HG03066 (cell line): Measurements from ENCODE around the gene DUS4L.
"Not testable (repeated sequence)": the region's sequence is repeated elsewhere in the genome, so short reads cannot be mapped to it uniquely, and the experiment has no call there.

Source experiments
- ATAC-seq: cut with Tn5 transposase; IDR thresholded peaks from one replicate; pipeline ENCODE4 v1.9.1; 2021; ENCODE audit warnings: low read depth; ENCODE audit not compliant: unreplicated experiment

The DUS4L gene

GRCh38 chr7:107563775-107564552 lies at the start of gene DUS4L, which contains the start of gene COG5:
Gene DUS4L (plus strand): TSS chr7:107563971. CDS start chr7:107567071, 3,100 bp downstream.
Gene COG5 (minus strand): TSS chr7:107563920. CDS start chr7:107563896, 24 bp downstream.
- peak; percentile 94 for ATAC-seq

GRCh38 chr7:107526672-107527071 lies 37.1 kb upstream of the DUS4L start:
- ATAC-seq: no peak

DNA sequence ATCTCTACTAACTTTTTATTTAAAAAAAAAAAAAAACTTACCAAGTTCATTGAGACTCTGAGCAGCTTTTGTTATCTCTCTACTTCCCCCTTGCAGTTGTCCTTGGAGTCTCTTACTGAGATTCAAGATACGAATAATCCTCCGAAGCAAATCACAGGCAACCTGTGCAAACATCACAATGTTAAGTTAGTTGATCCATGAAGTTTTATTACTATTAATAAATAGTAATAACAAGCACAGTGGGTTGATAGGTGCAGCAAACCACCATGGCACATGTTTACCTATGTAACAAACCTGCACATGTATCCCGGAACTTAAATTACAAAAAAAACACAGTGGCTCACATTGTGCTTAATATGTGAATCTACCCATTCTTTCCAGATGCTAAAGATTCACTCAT lies 36.6 kb upstream of the DUS4L start:
- ATAC-seq: no peak

DNA sequence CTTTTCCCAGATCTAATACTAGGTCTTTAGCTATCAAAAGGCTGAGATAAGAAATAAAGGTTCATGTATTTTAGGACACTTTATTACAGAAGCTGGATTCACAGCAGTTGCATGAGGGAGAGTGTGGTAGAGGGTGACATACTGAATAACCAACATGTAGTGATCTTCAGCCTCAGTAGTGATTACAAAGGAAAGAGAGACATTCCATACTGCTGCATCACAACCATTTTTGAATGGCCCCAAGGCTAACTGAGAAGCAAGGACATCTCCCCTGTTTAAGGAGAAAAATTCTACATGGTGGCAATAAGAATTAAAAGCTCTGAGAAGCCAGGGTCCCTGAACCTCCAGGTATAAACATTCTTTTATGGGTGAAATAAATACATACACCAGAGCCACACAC lies 35.3 kb upstream of the DUS4L start:
- no peak for ATAC-seq

GRCh38 chr7:107530751-107531150 lies 33.0 kb upstream of the DUS4L start:
- no peak for ATAC-seq

DNA sequence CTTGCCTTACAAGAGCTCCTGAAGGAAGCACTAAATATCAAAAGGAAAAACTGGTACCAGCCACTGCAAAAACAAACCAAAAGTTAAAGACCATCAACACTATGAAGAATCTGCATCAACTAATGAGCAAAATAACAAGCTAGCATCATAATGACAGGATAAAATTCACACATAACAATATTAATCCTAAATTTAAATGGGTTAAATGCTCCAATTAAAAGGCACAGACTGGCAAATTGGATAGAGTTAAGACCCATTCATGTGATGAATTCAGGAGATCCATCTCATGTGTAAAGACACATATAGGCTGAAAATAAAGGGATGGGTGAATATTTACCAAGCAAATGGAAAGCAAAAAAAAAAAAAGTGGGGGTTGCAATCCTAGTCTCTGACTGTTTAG lies 29.6 kb upstream of the DUS4L start:
- ATAC-seq: no peak

DNA sequence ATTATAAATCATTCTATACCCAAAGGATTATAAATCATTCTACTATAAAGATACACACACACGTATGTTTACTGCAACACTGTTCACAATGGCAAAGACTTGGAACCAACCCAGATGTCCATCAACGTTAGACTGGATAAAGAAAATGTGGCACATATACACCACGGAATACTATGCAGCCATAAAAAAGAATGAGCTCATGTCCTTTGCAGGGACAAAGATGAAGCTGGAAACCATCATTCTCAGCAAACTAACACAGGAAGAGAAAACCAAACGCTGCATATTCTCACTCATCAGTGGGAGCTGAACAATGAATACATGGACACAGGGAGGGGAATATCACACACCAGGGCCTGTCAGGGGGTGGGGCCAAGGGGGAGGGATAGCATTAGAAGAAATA lies 26.5 kb upstream of the DUS4L start:
- ATAC-seq: not testable (repeated sequence)

- no peak for ATAC-seq
Observed at GRCh38 chr7:107538001-107538400, 25.8 kb upstream of the DUS4L start.

- ATAC-seq: no peak
Observed at GRCh38 chr7:107543338-107543993, 20.3 kb upstream of the DUS4L start.

- ATAC-seq: no peak
Observed at GRCh38 chr7:107544848-107545591, 18.8 kb upstream of the DUS4L start.

DNA sequence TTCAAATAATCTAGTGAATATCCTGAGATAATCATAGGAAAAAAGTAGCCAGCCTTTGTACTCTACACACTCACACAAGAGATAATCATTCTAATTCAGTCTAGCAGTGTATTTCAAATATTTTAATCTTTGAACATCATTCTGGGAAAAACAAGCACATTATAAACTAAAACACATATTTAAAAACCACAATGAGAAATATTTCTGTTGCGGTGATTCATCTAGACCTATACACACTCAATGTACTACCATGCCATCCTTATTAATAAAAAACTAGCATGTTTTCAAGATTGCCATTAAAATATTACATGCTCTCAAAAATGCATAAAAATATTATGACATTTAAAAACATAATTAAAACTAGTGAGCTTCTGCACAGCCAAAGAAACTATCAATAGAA lies 11.8 kb upstream of the DUS4L start:
- no peak for ATAC-seq

DNA sequence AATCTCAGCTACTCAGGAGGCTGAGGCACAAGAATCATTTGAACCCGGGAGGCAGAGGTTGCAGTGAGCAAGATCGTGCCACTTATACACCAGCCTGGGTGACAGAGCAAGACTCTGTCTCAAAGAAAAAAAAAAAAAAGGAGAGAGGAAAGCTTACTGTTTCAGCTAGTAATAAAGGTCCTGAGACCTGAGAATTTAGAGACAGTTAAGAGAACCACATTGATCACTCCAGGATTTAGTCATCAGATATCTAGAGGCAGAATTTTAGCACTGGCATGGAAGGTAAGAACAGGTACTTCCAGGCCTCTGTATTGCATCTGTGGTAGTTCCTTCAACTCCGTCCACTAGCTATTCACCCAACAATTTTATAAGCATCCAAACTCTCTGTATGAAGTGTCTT lies 7.9 kb upstream of the DUS4L start:
- ATAC-seq: no peak

DNA sequence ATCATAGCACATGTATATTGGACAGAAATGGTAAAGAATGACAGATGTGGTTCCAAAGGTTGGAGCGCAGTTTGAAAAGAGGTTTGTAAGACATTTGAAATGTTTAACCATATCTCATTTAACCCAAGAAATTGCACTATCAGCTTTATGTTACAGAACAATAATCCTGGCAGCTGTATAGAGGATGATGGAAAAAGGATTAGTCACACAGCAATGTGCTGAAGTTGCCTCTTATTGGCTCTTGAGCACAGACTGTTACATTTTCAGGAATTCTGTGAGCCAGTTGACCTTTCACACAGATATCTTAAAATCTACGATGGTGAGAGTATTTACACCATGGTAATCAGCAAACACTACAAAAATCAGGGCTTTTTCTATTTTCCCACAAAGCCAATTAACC lies 3.9 kb upstream of the DUS4L start:
- no peak for ATAC-seq

DNA sequence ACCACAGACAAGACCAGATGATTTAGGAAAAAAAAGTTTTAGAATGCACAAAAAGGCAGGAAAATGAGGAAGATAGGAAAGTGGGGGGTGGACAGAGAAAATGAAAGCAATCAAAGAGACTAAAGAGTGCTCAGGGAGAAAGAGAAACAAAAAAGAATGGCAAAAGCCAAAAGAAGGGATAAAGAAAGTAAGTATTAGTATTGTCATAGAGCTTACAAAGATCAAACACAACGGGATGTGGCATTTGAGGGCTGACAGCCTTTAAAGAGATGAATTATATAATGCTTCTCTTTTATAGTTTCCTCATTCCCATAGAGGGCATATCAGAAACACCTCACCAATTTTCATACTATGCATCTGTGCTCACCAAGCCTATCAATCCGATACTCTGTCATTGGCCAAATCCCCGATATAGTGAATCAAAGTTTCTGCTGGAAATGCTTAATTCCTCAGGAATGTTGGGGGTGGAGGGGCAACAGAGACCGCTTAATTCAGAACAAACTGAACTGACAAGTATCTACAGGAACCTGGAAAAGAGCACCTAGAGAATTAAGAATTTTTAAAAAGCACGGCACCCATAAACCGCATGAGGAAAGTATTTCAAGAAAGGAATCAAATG lies 2.8 kb upstream of the DUS4L start:
- ATAC-seq: no peak

GRCh38 chr7:107563081-107563774 lies 543 bp upstream of the DUS4L start:
- ATAC-seq: peak; percentile 63

GRCh38 chr7:107564553-107565298 lies 955 bp downstream of the DUS4L start:
- ATAC-seq: no peak

GRCh38 chr7:107570298-107570697 lies 6.5 kb downstream of the DUS4L start:
- no peak for ATAC-seq

DNA sequence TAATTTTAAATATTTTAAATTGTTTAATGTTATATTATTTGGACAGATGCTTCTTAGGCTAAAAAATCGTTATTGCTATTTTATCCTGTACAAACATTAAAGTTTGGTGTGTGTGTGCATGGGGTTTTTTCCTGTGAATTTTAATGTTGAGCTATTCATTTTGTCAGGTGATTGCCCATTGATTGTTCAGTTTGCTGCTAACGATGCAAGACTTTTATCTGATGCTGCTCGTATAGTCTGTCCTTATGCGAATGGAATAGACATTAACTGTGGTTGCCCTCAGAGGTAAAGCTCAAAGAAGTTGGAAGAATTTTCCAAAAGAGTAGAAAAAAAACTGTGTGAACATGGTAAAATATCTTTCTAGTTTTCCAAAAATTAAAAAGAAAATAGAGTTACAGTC lies 9.8 kb downstream of the DUS4L start:
- ATAC-seq: no peak

DNA sequence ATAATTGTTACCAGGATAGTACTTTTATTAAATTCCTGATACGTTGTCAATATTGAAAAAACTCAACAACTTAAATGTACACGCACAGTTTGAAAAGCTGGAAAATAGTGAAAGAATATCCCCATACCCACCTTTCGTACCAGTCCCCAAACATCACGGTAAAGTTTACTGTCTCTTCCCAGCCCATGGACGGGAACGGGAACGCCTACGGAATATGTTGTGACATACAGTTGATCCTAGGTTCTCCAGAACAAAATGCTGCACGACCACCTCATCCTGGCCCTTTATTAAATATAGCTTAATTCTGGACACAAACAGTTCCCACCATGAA lies 15.7 kb downstream of the DUS4L start:
- peak; percentile 2 for ATAC-seq
